Right lobe of liver (tissue), 4 donors: ENCODE measurements around the gene SMIM41.

Experiments used
- CTCF ChIP-seq, 4 donors: fragments of 200-600 bp in 3 of 4; fragments of 450-650 bp in 1 of 4; IDR thresholded peaks; one replicate each; pipeline versions ENCODE4 v1.5.1 to v1.8.0; 2016 to 2022; ENCODE audit warnings: antibody characterized with exemption in 4 of 4, mild to moderate bottlenecking in 2 of 4
- POLR2A ChIP-seq: fragments of 450-650 bp; IDR thresholded peaks from one replicate; pipeline ENCODE4 v1.6.1; 2017; ENCODE audit warnings: antibody characterized with exemption, mild to moderate bottlenecking
- donor health status: DM: no; HTN: no; CAD: no.
- donor health status: DM: no; HTN: no; CAD: no.
- donor health status: DM: no; HTN: yes; CAD: no.

GRCh38 chr12:52156311-52156710, 76.8 kb downstream of the SMIM41 start:
- TF ChIP-seq CTCF (IDR thresholded peaks at IDR 0.05) (no peak), POLR2A (no peak)
